ENCODE data around the gene GAS7.

Gene GAS7

DNA sequence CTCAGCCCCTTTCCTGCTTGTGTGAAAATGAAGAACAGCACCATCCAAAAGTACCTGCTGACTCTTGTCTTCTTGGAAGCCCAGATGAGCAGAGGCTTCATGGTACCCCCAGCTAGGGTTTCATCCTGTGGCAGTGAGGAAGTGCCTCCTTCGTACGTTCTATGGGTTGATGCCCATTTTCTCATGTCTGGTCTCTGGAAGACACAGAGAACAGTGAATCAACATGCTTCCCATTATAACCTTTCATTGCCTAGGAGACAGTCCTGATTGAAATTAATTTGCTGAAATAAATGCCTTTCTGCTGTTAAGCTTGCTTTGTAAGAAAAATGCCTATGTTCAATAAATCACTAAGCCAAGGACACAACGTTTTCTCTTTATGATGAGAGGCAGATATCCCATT is 329.9 kb downstream of the GAS7 start:
- DNase-seq = no peak

GRCh38 chr17:9865586-9865985 is 332.8 kb downstream of the GAS7 start:
- DNase-seq = no peak

GRCh38 chr17:9862949-9863348 is 335.5 kb downstream of the GAS7 start:
- DNase-seq = no peak

- no peak for DNase-seq
These were observed 336.2 kb downstream of the GAS7 start for GRCh38 chr17:9862220-9862619.

GRCh38 chr17:9860851-9861250 is 337.6 kb downstream of the GAS7 start:
- DNase-seq = no peak
